Measurements from ENCODE around the gene TRAPPC2L. TPM values are rescaled to one million over a fixed set of nuclear protein-coding genes. Genes with fewer than 3 reads are reported as not detected.

The TRAPPC2L gene
- total RNA-seq, 1 experiment from 2014 or later, result 101 TPM

GRCh38 chr16:88897696-88898425 is 40.9 kb downstream of the TRAPPC2L start:
- H3K79me2 ChIP-seq (ENCODE audit: low read depth), result no peaks in the 10 kb centered on the region
- H2AFZ ChIP-seq, result no peak overlapping the region
- TF ChIP-seq EZH2 (IDR thresholded peaks at IDR 0.05; ENCODE audit: low read depth), result no peak
- no peak for TF ChIP-seq CTCF (conservative IDR thresholded peaks at IDR 0.05)
- no peaks in the 10 kb centered on the region for H3K9me3 ChIP-seq (ENCODE audit: insufficient read depth, low read depth)
- no peaks in the 10 kb centered on the region for H3K9me2 ChIP-seq (ENCODE audit: insufficient read depth)
- BruUV-seq (replicated peaks), result no TSS peak
- peaks cover 48% of the 10 kb centered on the region for H3K27me3 ChIP-seq (ENCODE audit: insufficient read depth, low read depth)
- ChIA-PET POLR2A (ENCODE audit: unreplicated experiment) (no interaction called here), CTCF (no interaction called here)
- H3K4me3 ChIP-seq, result no peak overlapping the region
- H3K36me3 ChIP-seq (ENCODE audit: low read depth), result no peaks in the 10 kb centered on the region
- no peak overlapping the region for H3K4me2 ChIP-seq
- H3F3A ChIP-seq (ENCODE audit: insufficient read depth, low read depth), result no peaks in the 10 kb centered on the region
- no peak overlapping the region for H3K27ac ChIP-seq
- no peaks in the 10 kb centered on the region for H3K4me1 ChIP-seq (replicated peaks; ENCODE audit: insufficient read depth)
- no peak for DNase-seq
- intact Hi-C loops (cut with micrococcal nuclease; ENCODE audit: unreplicated experiment), result no loop called here
- H4K20me1 ChIP-seq (ENCODE audit: insufficient read depth), result no peaks in the 10 kb centered on the region

- H3K9me3 ChIP-seq (ENCODE audit: insufficient read depth, low read depth), result no peaks in the 10 kb centered on the region
- H3K36me3 ChIP-seq (ENCODE audit: low read depth), result no peaks in the 10 kb centered on the region
- H4K20me1 ChIP-seq (ENCODE audit: insufficient read depth), result no peaks in the 10 kb centered on the region
- intact Hi-C loops (cut with micrococcal nuclease; ENCODE audit: unreplicated experiment), result no loop called here
- H3K4me1 ChIP-seq (replicated peaks; ENCODE audit: insufficient read depth), result no peaks in the 10 kb centered on the region
- DNase-seq, result no peak
- no peak for TF ChIP-seq CTCF (conservative IDR thresholded peaks at IDR 0.05)
- TF ChIP-seq EZH2 (IDR thresholded peaks at IDR 0.05; ENCODE audit: low read depth), result no peak
- H2AFZ ChIP-seq, result no peak overlapping the region
- H3K79me2 ChIP-seq (ENCODE audit: low read depth), result no peaks in the 10 kb centered on the region
- CTCF ChIA-PET, result no interaction called here
- H3K4me3 ChIP-seq, result no peak overlapping the region
- BruUV-seq (replicated peaks), result no TSS peak
- no peaks in the 10 kb centered on the region for H3K9me2 ChIP-seq (ENCODE audit: insufficient read depth)
- no peaks in the 10 kb centered on the region for H3F3A ChIP-seq (ENCODE audit: insufficient read depth, low read depth)
- POLR2A ChIA-PET (ENCODE audit: unreplicated experiment), result no interaction called here
- H3K4me2 ChIP-seq, result no peak overlapping the region
- peaks cover 43% of the 10 kb centered on the region for H3K27me3 ChIP-seq (ENCODE audit: insufficient read depth, low read depth)
- H3K27ac ChIP-seq, result no peak overlapping the region
Measured at GRCh38 chr16:88899901-88900661, 43.2 kb downstream of the TRAPPC2L start.

- Histone ChIP-seq H3K9me3 (ENCODE audit: insufficient read depth, low read depth) (no peaks in the 10 kb centered on the region), H3K79me2 (ENCODE audit: low read depth) (no peaks in the 10 kb centered on the region), H3K4me2 (no peak overlapping the region), H3F3A (ENCODE audit: insufficient read depth, low read depth) (no peaks in the 10 kb centered on the region), H3K9me2 (ENCODE audit: insufficient read depth) (no peaks in the 10 kb centered on the region), H2AFZ (no peak overlapping the region), H4K20me1 (ENCODE audit: insufficient read depth) (no peaks in the 10 kb centered on the region), H3K36me3 (ENCODE audit: low read depth) (no peaks in the 10 kb centered on the region), H3K27ac (no peak overlapping the region), H3K4me1 (replicated peaks; ENCODE audit: insufficient read depth) (no peaks in the 10 kb centered on the region), H3K27me3 (ENCODE audit: insufficient read depth, low read depth) (peaks cover 43% of the 10 kb centered on the region), H3K4me3 (no peak overlapping the region)
- POLR2A ChIA-PET (ENCODE audit: unreplicated experiment), result no interaction called here
- intact Hi-C loops (cut with micrococcal nuclease; ENCODE audit: unreplicated experiment), result no loop called here
- DNase-seq, result no peak
- BruUV-seq (replicated peaks), result no TSS peak
- CTCF ChIA-PET, result no interaction called here
- TF ChIP-seq CTCF (conservative IDR thresholded peaks at IDR 0.05) (no peak), EZH2 (IDR thresholded peaks at IDR 0.05; ENCODE audit: low read depth) (no peak)
Measured at GRCh38 chr16:88900662-88901052, 43.7 kb downstream of the TRAPPC2L start.
